ENCODE data around the gene MDM2. TPM values are rescaled to one million over a fixed set of nuclear protein-coding genes. Genes with fewer than 3 reads are reported as not detected.

MDM2 gene
- total and polyA plus RNA-seq, 9 of the 15 experiments (the other 6 are each of a cell fraction or from before 2014, with no cell fraction given) = 13.6 to 100 (median 49.0) TPM

GRCh38 chr12:68808388-68809189 is 612 bp downstream of the MDM2 start (continued):
- TF ChIP-seq, protein P1, sequence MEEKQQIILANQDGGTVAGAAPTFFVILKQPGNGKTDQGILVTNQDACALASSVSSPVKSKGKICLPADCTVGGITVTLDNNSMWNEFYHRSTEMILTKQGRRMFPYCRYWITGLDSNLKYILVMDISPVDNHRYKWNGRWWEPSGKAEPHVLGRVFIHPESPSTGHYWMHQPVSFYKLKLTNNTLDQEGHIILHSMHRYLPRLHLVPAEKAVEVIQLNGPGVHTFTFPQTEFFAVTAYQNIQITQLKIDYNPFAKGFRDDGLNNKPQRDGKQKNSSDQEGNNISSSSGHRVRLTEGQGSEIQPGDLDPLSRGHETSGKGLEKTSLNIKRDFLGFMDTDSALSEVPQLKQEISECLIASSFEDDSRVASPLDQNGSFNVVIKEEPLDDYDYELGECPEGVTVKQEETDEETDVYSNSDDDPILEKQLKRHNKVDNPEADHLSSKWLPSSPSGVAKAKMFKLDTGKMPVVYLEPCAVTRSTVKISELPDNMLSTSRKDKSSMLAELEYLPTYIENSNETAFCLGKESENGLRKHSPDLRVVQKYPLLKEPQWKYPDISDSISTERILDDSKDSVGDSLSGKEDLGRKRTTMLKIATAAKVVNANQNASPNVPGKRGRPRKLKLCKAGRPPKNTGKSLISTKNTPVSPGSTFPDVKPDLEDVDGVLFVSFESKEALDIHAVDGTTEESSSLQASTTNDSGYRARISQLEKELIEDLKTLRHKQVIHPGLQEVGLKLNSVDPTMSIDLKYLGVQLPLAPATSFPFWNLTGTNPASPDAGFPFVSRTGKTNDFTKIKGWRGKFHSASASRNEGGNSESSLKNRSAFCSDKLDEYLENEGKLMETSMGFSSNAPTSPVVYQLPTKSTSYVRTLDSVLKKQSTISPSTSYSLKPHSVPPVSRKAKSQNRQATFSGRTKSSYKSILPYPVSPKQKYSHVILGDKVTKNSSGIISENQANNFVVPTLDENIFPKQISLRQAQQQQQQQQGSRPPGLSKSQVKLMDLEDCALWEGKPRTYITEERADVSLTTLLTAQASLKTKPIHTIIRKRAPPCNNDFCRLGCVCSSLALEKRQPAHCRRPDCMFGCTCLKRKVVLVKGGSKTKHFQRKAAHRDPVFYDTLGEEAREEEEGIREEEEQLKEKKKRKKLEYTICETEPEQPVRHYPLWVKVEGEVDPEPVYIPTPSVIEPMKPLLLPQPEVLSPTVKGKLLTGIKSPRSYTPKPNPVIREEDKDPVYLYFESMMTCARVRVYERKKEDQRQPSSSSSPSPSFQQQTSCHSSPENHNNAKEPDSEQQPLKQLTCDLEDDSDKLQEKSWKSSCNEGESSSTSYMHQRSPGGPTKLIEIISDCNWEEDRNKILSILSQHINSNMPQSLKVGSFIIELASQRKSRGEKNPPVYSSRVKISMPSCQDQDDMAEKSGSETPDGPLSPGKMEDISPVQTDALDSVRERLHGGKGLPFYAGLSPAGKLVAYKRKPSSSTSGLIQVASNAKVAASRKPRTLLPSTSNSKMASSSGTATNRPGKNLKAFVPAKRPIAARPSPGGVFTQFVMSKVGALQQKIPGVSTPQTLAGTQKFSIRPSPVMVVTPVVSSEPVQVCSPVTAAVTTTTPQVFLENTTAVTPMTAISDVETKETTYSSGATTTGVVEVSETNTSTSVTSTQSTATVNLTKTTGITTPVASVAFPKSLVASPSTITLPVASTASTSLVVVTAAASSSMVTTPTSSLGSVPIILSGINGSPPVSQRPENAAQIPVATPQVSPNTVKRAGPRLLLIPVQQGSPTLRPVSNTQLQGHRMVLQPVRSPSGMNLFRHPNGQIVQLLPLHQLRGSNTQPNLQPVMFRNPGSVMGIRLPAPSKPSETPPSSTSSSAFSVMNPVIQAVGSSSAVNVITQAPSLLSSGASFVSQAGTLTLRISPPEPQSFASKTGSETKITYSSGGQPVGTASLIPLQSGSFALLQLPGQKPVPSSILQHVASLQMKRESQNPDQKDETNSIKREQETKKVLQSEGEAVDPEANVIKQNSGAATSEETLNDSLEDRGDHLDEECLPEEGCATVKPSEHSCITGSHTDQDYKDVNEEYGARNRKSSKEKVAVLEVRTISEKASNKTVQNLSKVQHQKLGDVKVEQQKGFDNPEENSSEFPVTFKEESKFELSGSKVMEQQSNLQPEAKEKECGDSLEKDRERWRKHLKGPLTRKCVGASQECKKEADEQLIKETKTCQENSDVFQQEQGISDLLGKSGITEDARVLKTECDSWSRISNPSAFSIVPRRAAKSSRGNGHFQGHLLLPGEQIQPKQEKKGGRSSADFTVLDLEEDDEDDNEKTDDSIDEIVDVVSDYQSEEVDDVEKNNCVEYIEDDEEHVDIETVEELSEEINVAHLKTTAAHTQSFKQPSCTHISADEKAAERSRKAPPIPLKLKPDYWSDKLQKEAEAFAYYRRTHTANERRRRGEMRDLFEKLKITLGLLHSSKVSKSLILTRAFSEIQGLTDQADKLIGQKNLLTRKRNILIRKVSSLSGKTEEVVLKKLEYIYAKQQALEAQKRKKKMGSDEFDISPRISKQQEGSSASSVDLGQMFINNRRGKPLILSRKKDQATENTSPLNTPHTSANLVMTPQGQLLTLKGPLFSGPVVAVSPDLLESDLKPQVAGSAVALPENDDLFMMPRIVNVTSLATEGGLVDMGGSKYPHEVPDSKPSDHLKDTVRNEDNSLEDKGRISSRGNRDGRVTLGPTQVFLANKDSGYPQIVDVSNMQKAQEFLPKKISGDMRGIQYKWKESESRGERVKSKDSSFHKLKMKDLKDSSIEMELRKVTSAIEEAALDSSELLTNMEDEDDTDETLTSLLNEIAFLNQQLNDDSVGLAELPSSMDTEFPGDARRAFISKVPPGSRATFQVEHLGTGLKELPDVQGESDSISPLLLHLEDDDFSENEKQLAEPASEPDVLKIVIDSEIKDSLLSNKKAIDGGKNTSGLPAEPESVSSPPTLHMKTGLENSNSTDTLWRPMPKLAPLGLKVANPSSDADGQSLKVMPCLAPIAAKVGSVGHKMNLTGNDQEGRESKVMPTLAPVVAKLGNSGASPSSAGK (IDR thresholded peaks at IDR 0.05) = peak; percentile 74; the same call in 1 of the 2 replicates
- 0 out of 4 replicates have a peak, but pooled peaks of 1 of the 2 experiments have one; percentile 18 for TF ChIP-seq RCOR1 (IDR thresholded peaks at IDR 0.05; ENCODE audit: borderline replicate concordance in 1 of 2, low read depth in 2 of 2, low read length in 2 of 2)
- TF ChIP-seq CREBBP (IDR thresholded peaks at IDR 0.05; ENCODE audit: low read depth, low read length) = no peak
- TF ChIP-seq ZNF224 (CRISPR knock-in tag; IDR thresholded peaks at IDR 0.05) = no peak
- TF ChIP-seq ETV1 (tag; conservative IDR thresholded peaks at IDR 0.05; ENCODE audit: low read depth) = no peak
- TF ChIP-seq TAF1 (IDR thresholded peaks at IDR 0.05; ENCODE audit: control insufficient read depth, extremely low read depth, insufficient read depth, low read length, severe bottlenecking) = peak; percentile 73
- no peak for TF ChIP-seq RBM25 (IDR thresholded peaks at IDR 0.05; ENCODE audit: low read depth, low read length, severe bottlenecking)
- no peak for TF ChIP-seq WHSC1 (IDR thresholded peaks at IDR 0.05; ENCODE audit: low read length)
- peak; percentile 86 to 97 for TF ChIP-seq SIN3A (IDR thresholded peaks at IDR 0.05; ENCODE audit: borderline replicate concordance in 2 of 2, control insufficient read depth in 1 of 2, low read depth in 2 of 2, low read length in 2 of 2)
- TF ChIP-seq DLX4 (CRISPR knock-in tag; IDR thresholded peaks at IDR 0.05) = no peak
- TF ChIP-seq CXXC5 (CRISPR knock-in tag; IDR thresholded peaks at IDR 0.05) = peak; percentile 11
- TF ChIP-seq, protein P2, sequence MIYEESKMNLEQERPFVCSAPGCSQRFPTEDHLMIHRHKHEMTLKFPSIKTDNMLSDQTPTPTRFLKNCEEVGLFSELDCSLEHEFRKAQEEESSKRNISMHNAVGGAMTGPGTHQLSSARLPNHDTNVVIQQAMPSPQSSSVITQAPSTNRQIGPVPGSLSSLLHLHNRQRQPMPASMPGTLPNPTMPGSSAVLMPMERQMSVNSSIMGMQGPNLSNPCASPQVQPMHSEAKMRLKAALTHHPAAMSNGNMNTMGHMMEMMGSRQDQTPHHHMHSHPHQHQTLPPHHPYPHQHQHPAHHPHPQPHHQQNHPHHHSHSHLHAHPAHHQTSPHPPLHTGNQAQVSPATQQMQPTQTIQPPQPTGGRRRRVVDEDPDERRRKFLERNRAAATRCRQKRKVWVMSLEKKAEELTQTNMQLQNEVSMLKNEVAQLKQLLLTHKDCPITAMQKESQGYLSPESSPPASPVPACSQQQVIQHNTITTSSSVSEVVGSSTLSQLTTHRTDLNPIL (CRISPR knock-in tag; IDR thresholded peaks at IDR 0.05) = no peak
- TF ChIP-seq NFE2 (IDR thresholded peaks at IDR 0.05; ENCODE audit: low read depth) = peak; percentile 76

Data from K562 (cell line).